ENCODE measurements around the gene HMGXB3.

The HMGXB3 gene

GRCh38 chr5:150000256-150000989 lies at the start of gene HMGXB3, which contains the start of gene TIGD6:
TSS of gene HMGXB3 (plus strand) at chr5:150000739. CDS start at chr5:150004853, 4,114 bp downstream.
TSS of gene TIGD6 (minus strand) at chr5:150000654. CDS start at chr5:149996348, 4,306 bp downstream.
- peak; percentile 89 for DNase-seq (ENCODE audit: low read depth)
- H3K4me3 ChIP-seq (ENCODE audit: low read length), result peak within 1 kb of the TSS; percentile 93
- TF ChIP-seq CTCF (conservative IDR thresholded peaks at IDR 0.05; ENCODE audit: low read depth, low read length), result no peak

GRCh38 chr5:149951138-149951749 lies 49.3 kb upstream of the HMGXB3 start:
- no peak for DNase-seq (ENCODE audit: low read depth)
- H3K4me3 ChIP-seq (ENCODE audit: low read length), result no peak overlapping the region
- no peak for TF ChIP-seq CTCF (conservative IDR thresholded peaks at IDR 0.05; ENCODE audit: low read depth, low read length)

DNA sequence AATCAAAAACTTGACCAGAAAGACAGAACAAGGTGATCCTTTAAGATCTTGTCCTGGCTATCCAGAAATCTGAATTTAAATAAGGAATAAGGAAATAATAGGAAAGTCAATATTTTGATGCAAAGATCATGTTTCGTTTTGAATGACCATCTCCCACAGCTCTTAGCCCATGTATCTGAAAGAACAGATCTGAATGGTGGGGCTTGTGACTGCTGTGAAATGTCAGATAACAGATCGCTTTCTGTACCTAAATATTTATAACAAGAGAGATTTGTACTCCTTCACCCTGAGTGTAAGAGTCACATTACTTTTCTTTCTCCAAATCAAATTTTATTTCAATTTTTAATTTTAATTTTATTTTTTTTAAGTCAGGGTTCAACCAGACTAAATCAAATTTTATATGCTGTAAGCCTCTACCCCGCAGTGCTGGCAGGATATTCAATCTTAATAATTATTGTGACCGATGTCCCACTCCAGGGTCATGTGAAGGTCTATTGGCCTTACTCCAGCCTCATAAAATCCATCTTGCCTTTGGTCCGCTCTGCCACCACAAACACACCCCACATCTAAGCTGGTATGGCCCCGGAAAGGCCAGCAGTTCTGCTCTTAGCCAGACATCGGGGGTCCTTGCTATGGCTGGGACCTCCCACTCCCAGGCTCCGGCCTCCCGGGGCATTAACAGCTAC lies 47.0 kb upstream of the HMGXB3 start:
- no peak for DNase-seq (ENCODE audit: low read depth)
- no peak overlapping the region for H3K4me3 ChIP-seq (ENCODE audit: low read length)
- TF ChIP-seq CTCF (conservative IDR thresholded peaks at IDR 0.05; ENCODE audit: low read depth, low read length), result no peak

DNA sequence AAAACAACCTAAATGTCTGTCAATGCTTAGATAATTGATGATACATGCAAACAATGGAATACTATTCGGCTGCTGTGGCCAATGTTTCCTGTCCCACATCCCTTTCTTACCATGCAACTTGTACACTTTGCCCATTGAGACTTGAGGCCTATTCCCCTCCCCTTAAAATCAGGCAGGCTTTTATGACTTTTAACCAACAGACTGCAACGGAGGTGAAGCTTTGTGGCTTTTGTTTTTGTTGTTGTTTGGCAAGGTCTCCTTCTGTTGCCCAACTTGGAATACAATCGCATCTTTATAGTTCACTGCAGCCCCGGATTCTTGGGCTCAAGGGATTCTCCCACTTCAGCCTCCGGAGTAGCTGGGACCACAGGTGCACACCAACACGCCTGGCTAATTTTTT lies 45.7 kb upstream of the HMGXB3 start:
- no peak for TF ChIP-seq CTCF (conservative IDR thresholded peaks at IDR 0.05; ENCODE audit: low read depth, low read length)
- no peak overlapping the region for H3K4me3 ChIP-seq (ENCODE audit: low read length)
- DNase-seq (ENCODE audit: low read depth), result no peak

DNA sequence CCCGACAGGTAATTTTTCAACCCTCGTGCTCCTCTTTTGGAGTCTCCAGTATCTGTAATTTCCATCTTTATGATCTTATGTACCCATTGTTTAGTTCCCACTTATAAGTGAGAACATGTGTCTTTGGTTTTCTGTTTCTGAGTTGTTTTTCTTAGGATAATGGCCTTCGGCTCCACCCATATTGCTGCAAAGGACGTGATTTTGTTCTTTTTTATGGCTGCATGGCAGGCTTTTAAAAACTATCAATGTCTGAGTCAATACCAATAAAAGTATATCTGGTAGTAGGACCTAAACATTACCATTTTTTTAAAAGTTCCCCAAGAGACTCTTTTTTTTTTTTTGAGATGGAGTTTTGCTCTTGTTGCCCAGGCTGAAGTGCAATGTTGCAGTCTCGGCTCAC lies 43.9 kb upstream of the HMGXB3 start:
- DNase-seq (ENCODE audit: low read depth), result no peak
- TF ChIP-seq CTCF (conservative IDR thresholded peaks at IDR 0.05; ENCODE audit: low read depth, low read length), result no peak
- H3K4me3 ChIP-seq (ENCODE audit: low read length), result no peak overlapping the region

DNA sequence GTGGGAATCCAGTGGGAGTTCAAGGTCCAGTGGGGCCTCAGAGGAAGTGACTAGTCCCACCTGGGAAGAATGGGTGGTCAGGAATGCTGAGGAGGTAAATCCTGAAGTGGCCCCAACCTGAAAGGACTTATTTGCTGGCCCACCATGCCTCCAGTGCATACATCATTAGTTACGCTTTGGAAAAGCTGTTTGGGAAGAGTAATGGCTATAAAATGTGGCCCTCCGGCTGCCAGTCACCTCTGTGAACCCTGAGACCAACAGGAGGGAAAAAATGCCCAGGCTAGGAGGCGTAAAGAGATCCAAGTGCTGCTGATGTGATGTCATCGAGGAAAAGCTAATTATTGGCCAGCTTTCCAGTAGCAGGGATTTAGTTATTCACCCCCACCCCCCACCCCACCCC lies 42.7 kb upstream of the HMGXB3 start:
- no peak for TF ChIP-seq CTCF (conservative IDR thresholded peaks at IDR 0.05; ENCODE audit: low read depth, low read length)
- DNase-seq (ENCODE audit: low read depth), result no peak
- no peak overlapping the region for H3K4me3 ChIP-seq (ENCODE audit: low read length)
